SK-N-SH (cell line): ENCODE measurements around the gene EMP3. TPM values are rescaled to one million over a fixed set of nuclear protein-coding genes. Genes with fewer than 3 reads are reported as not detected.

Experiments
- CTCF ChIA-PET: fragments of 300-600, 350-600 bp; formaldehyde crosslinking; extraction: SDS; loops from one replicate; lab custom pipeline; 2021; lab: Yijun Ruan, JAX
- POLR2A ChIA-PET: fragments of 350-600 bp; sonication (Branson Sonifier 250); formaldehyde crosslinking; extraction: SDS; loops from one replicate; lab custom pipeline; 2020; ENCODE audit warnings: antibody characterized with exemption, inconsistent platforms; lab: Yijun Ruan, JAX
- DNase-seq: peaks from one replicate; pipeline ENCODE4 v3.0.0; 2012
- H2AFZ ChIP-seq: fragments of 200-600 bp; sonication (generic); 2 replicates; pipeline ENCODE4 v1.8.1; 2016; ENCODE audit warnings: antibody characterized with exemption, mild to moderate bottlenecking, low read depth
- H3F3A ChIP-seq: fragments of 200-600 bp; sonication (generic); replicated peaks from 2 replicates; pipeline ENCODE3; 2016; ENCODE audit warnings: antibody characterized with exemption, mild to moderate bottlenecking; ENCODE audit not compliant: insufficient read depth
- H3K27ac ChIP-seq, 2 experiments: fragments of 200-500 bp in 1 of 2; fragments of 200-600 bp in 1 of 2; sonication (Bioruptor generic) in 1 of 2; sonication (generic), shearing (Covaris generic) in 1 of 2; 2 replicates each; pipeline versions ENCODE4 v1.5.1 to v1.6.1; 2014 to 2016; ENCODE audit warnings: low read depth in 2 of 2, inconsistent platforms in 1 of 2, low read length in 1 of 2, mild to moderate bottlenecking in 1 of 2, mixed read lengths in 1 of 2
- H3K27me3 ChIP-seq: fragments of 200-600 bp; sonication (generic), shearing (Covaris generic); 2 replicates; pipeline ENCODE4 v1.6.1; 2016; ENCODE audit warnings: mixed run types; ENCODE audit not compliant: insufficient read depth
- H3K36me3 ChIP-seq, 2 experiments: fragments of 200-500 bp in 1 of 2; fragments of 200-600 bp in 1 of 2; sonication (Bioruptor generic) in 1 of 2; sonication (generic) in 1 of 2; replicated peaks in 1 of 2; 2 replicates each; pipeline versions ENCODE3 to v1.5.1; 2014 to 2016; ENCODE audit warnings: low read length in 1 of 2, mild to moderate bottlenecking in 1 of 2; ENCODE audit not compliant: insufficient read depth in 2 of 2, control insufficient read depth in 1 of 2
- H3K4me1 ChIP-seq, 2 experiments: fragments of 200-500 bp in 1 of 2; fragments of 200-600 bp in 1 of 2; sonication (Bioruptor generic) in 1 of 2; sonication (generic), shearing (Covaris generic) in 1 of 2; 2 replicates each; pipeline versions ENCODE4 v1.5.1 to v1.6.1; 2014 to 2016; ENCODE audit warnings: low read depth in 1 of 2, low read length in 1 of 2, mixed run types in 1 of 2; ENCODE audit not compliant: insufficient read depth in 2 of 2, control insufficient read depth in 1 of 2
- H3K4me2 ChIP-seq: fragments of 200-600 bp; sonication (generic), shearing (Covaris generic); 2 replicates; pipeline ENCODE4 v1.6.1; 2017; ENCODE audit warnings: mixed run types
- H3K4me3 ChIP-seq, 2 experiments: fragments of 200-500 bp in 1 of 2; fragments of 200-600 bp in 1 of 2; sonication (Bioruptor generic) in 1 of 2; sonication (generic), shearing (Covaris generic) in 1 of 2; 2 replicates each; pipeline versions ENCODE4 v1.5.1 to v1.8.1; 2014 to 2016; ENCODE audit warnings: low read depth in 2 of 2, inconsistent platforms in 1 of 2, low read length in 1 of 2, mild to moderate bottlenecking in 1 of 2, mixed read lengths in 1 of 2, moderate library complexity in 1 of 2
- H3K79me2 ChIP-seq: fragments of 200-600 bp; sonication (generic); 2 replicates; pipeline ENCODE4 v1.8.1; 2017; ENCODE audit warnings: mild to moderate bottlenecking; ENCODE audit not compliant: insufficient read depth
- H3K9ac ChIP-seq: fragments of 200-600 bp; sonication (generic); 2 replicates; pipeline ENCODE4 v1.6.1; 2017; ENCODE audit warnings: mixed run types
- H3K9me2 ChIP-seq: fragments of 200-600 bp; sonication (generic); 2 replicates; pipeline ENCODE4 v1.6.1; 2017; ENCODE audit warnings: mixed run types
- H3K9me3 ChIP-seq: fragments of 200-600 bp; sonication (generic); 2 replicates; pipeline ENCODE4 v1.6.1; 2017; ENCODE audit warnings: mixed run types, mild to moderate bottlenecking, moderate library complexity
- H4K20me1 ChIP-seq: fragments of 200-600 bp; sonication (generic); 2 replicates; pipeline ENCODE4 v1.6.1; 2017; ENCODE audit warnings: mild to moderate bottlenecking, mixed run types; ENCODE audit not compliant: insufficient read depth
- ELF1 ChIP-seq: IDR thresholded peaks from 2 replicates; pipeline ENCODE4 v1.4.0; 2012
- EZH2phosphoT487 ChIP-seq: fragments of 200-600 bp; sonication (generic); IDR thresholded peaks from 2 replicates; pipeline ENCODE4 v1.6.1; 2017; ENCODE audit warnings: low read depth, mixed run types, mild to moderate bottlenecking, antibody characterized with exemption, moderate library complexity, borderline replicate concordance
- FOSL2 ChIP-seq: IDR thresholded peaks from 2 replicates; pipeline ENCODE4 v1.4.0; 2012; ENCODE audit warnings: low read depth, mild to moderate bottlenecking, moderate library complexity, borderline replicate concordance
- FOXJ3 ChIP-seq: sonication (generic); formaldehyde crosslinking; IDR thresholded peaks from 2 replicates; pipeline ENCODE4 v1.5.1; 2020; ENCODE audit warnings: mild to moderate bottlenecking, missing genetic modification reagents
- FOXM1 ChIP-seq: IDR thresholded peaks from 2 replicates; pipeline ENCODE4 v1.4.0; 2012; ENCODE audit warnings: low read depth, mild to moderate bottlenecking
- GABPA ChIP-seq: IDR thresholded peaks from 2 replicates; pipeline ENCODE4 v1.4.0; 2012; ENCODE audit warnings: low read depth, mild to moderate bottlenecking
- MEF2A ChIP-seq: IDR thresholded peaks from 2 replicates; pipeline ENCODE4 v1.4.0; 2012; ENCODE audit warnings: low read depth, borderline replicate concordance
- MXI1 ChIP-seq: IDR thresholded peaks from 2 replicates; pipeline ENCODE4 v1.6.1; 2012; ENCODE audit warnings: mild to moderate bottlenecking, low read depth, low read length, improper control_type of control experiment
- NFIC ChIP-seq: IDR thresholded peaks from 2 replicates; pipeline ENCODE4 v1.4.0; 2012; ENCODE audit warnings: borderline replicate concordance
- NRF1 ChIP-seq: IDR thresholded peaks from 2 replicates; pipeline ENCODE4 v1.6.1; 2012; ENCODE audit warnings: low read depth, mild to moderate bottlenecking, low read length
- POLR2AphosphoS5 ChIP-seq: IDR thresholded peaks from 2 replicates; pipeline ENCODE4 v1.6.1; 2012; ENCODE audit warnings: low read depth, low read length
- RXRA ChIP-seq: IDR thresholded peaks from 2 replicates; pipeline ENCODE4 v1.4.0; 2012; ENCODE audit warnings: low read depth, mild to moderate bottlenecking, borderline replicate concordance
- SIN3A ChIP-seq: IDR thresholded peaks from 2 replicates; pipeline ENCODE4 v1.6.1; 2012; ENCODE audit warnings: low read depth, mild to moderate bottlenecking, low read length, moderate library complexity, borderline replicate concordance
- SMC3 ChIP-seq: IDR thresholded peaks from 2 replicates; pipeline ENCODE4 v1.6.1; 2012; ENCODE audit warnings: low read depth, low read length, improper control_type of control experiment
- TAF1 ChIP-seq: IDR thresholded peaks from 2 replicates; pipeline ENCODE4 v1.6.1; 2012; ENCODE audit warnings: low read depth, mild to moderate bottlenecking, low read length, moderate library complexity, borderline replicate concordance
- TCF12 ChIP-seq: IDR thresholded peaks from 2 replicates; pipeline ENCODE4 v1.4.0; 2012
- TEAD4 ChIP-seq: IDR thresholded peaks from 2 replicates; pipeline ENCODE4 v1.4.0; 2012; ENCODE audit warnings: mild to moderate bottlenecking, borderline replicate concordance; ENCODE audit not compliant: insufficient read depth
- WGBS: methylation state at CpG from one replicate; pipeline ENCODE4 v1.1.6; 2017; ENCODE audit warnings: low lambda C conversion rate; 5-methylcytosine and 5-hydroxymethylcytosine counted together
- polyA plus RNA-seq, 3 experiments: library from polyadenylated mRNA; depleted of rRNA; stranded (reverse); fragments of >200 nt; gene quantifications; 2 replicates each; pipeline ENCODE4 v1.2.3, GENCODE V29; 2012
- TF ChIP-seq, protein P1 (sequence below): fragments of 150-350 bp; IDR thresholded peaks from 2 replicates; pipeline ENCODE4 v1.6.1; 2017; ENCODE audit warnings: antibody characterized with exemption, low read length, low read depth, borderline replicate concordance
- TF ChIP-seq, protein P2 (sequence below): IDR thresholded peaks from 2 replicates; pipeline ENCODE4 v1.4.0; 2012; ENCODE audit warnings: low read depth, borderline replicate concordance
- TF ChIP-seq, protein P3 (sequence below): IDR thresholded peaks from 2 replicates; pipeline ENCODE4; 2012
- TF ChIP-seq, protein P4 (sequence below): IDR thresholded peaks from 2 replicates; pipeline ENCODE4 v1.4.0; 2012; ENCODE audit warnings: low read depth, borderline replicate concordance
- TF ChIP-seq, protein P5 (sequence below): fragments of 200-600 bp; sonication (generic); IDR thresholded peaks from 2 replicates; pipeline ENCODE4 v1.6.1; 2017; ENCODE audit warnings: antibody characterized with exemption, mild to moderate bottlenecking, moderate library complexity

Gene EMP3
- polyA plus RNA-seq, 1 of the 3 experiments (the other 2 are of a cell fraction): 263 TPM

DNA sequence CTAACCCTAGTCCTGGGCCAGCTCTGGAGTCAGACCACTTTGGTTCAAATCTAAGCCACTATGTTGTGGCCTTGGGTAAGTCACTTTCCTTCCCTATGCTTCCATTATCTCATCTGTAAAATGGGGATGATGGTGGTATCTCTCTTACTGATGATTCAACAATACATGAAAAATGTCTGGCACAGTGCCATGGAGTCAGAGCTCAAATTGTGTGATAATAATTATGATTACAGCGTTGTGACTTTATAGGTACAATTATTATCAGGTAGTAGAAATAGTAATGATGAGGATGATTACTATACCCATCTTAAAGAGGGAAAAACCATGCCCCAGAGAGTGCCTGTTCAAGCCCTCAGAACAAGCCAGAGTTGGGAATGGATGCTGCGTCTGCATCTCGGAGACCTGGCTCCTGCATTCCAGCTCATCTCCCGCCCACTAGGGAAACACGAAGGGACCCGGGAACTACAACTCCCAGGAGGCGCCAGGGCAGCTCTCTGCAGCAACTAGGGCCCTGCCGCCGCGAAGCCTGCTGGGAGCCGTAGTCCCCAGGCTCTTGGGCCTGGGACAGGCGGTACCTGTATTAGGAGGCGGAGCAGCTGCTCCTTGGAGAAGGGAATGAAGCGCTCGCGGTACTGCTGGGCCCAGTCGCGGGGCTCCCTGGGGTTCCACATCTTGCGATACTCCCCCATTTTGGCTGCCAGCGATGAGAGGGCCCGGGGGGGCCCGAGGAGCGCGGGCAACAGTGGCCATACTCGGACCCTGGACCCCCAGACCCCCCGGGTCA lies 37.6 kb downstream of the EMP3 start:
- no peaks in the 10 kb centered on the region for H3K9me2 ChIP-seq
- no peaks in the 10 kb centered on the region for H3K36me3 ChIP-seq
- 14% methylated on average over 7 of the region's 26 CpGs for WGBS
- H2AFZ ChIP-seq: peak overlapping the region; percentile 78
- H4K20me1 ChIP-seq: no peaks in the 10 kb centered on the region
- ChIA-PET POLR2A (interaction anchor here (0.5 to 2.1 kb wide), 6 partner anchors 9 to 260 kb away, joined by 3 to 11 read pairs (median 4); partner anchors contain the start of gene KDELR1), CTCF (interaction anchor here (0.5 to 3.4 kb wide), 7 partner anchors 9 to 84 kb away, joined by 3 to 14 read pairs (median 3); partner anchors contain the start of gene KDELR1)
- peak; percentile 88 for DNase-seq
- peak overlapping the region; percentile 98 for H3K4me2 ChIP-seq
- H3K4me1 ChIP-seq: peaks cover 4 to 12% of the 10 kb centered on the region in 2 experiments; a peak in 1 of 4 replicates
- H3K9ac ChIP-seq: peak overlapping the region; percentile 83
- no peaks in the 10 kb centered on the region for H3K9me3 ChIP-seq
- H3K27ac ChIP-seq: peak overlapping the region; percentile 74 to 85
- H3K79me2 ChIP-seq: no peaks in the 10 kb centered on the region
- peaks cover 4% of the 10 kb centered on the region for H3F3A ChIP-seq
- peak overlapping the region; percentile 62 to 80 for H3K4me3 ChIP-seq
- no peaks in the 10 kb centered on the region for H3K27me3 ChIP-seq
- TF ChIP-seq POLR2AphosphoS5 (peak; percentile 61; the same call in 1 of the 2 replicates), NRF1 (no peak), GABPA (peak; percentile 23; the same call in 1 of the 2 replicates), RXRA (no peak), FOXJ3 (CRISPR knock-in tag) (no peak), MEF2A (no peak), TAF1 (no peak), EZH2phosphoT487 (no peak), FOSL2 (no peak), SMC3 (no peak), SIN3A (peak; percentile 43; the same call in 1 of the 2 replicates), MXI1 (no peak), FOXM1 (no peak), NFIC (peak; percentile 14; the same call in 1 of the 2 replicates), TEAD4 (no peak), ELF1 (no peak), TCF12 (no peak)
- TF ChIP-seq, protein P1, sequence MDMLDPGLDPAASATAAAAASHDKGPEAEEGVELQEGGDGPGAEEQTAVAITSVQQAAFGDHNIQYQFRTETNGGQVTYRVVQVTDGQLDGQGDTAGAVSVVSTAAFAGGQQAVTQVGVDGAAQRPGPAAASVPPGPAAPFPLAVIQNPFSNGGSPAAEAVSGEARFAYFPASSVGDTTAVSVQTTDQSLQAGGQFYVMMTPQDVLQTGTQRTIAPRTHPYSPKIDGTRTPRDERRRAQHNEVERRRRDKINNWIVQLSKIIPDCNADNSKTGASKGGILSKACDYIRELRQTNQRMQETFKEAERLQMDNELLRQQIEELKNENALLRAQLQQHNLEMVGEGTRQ: no peak
- TF ChIP-seq, protein P2, sequence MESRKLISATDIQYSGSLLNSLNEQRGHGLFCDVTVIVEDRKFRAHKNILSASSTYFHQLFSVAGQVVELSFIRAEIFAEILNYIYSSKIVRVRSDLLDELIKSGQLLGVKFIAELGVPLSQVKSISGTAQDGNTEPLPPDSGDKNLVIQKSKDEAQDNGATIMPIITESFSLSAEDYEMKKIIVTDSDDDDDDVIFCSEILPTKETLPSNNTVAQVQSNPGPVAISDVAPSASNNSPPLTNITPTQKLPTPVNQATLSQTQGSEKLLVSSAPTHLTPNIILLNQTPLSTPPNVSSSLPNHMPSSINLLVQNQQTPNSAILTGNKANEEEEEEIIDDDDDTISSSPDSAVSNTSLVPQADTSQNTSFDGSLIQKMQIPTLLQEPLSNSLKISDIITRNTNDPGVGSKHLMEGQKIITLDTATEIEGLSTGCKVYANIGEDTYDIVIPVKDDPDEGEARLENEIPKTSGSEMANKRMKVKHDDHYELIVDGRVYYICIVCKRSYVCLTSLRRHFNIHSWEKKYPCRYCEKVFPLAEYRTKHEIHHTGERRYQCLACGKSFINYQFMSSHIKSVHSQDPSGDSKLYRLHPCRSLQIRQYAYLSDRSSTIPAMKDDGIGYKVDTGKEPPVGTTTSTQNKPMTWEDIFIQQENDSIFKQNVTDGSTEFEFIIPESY: peak; percentile 47; the same call in 1 of the 2 replicates
- TF ChIP-seq, protein P3, sequence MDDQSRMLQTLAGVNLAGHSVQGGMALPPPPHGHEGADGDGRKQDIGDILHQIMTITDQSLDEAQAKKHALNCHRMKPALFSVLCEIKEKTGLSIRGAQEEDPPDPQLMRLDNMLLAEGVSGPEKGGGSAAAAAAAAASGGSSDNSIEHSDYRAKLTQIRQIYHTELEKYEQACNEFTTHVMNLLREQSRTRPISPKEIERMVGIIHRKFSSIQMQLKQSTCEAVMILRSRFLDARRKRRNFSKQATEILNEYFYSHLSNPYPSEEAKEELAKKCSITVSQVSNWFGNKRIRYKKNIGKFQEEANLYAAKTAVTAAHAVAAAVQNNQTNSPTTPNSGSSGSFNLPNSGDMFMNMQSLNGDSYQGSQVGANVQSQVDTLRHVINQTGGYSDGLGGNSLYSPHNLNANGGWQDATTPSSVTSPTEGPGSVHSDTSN: no peak
- TF ChIP-seq, protein P4, sequence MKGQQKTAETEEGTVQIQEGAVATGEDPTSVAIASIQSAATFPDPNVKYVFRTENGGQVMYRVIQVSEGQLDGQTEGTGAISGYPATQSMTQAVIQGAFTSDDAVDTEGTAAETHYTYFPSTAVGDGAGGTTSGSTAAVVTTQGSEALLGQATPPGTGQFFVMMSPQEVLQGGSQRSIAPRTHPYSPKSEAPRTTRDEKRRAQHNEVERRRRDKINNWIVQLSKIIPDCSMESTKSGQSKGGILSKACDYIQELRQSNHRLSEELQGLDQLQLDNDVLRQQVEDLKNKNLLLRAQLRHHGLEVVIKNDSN: 0 out of 2 replicates have a peak, but pooled peaks have one; percentile 7
- TF ChIP-seq, protein P5, sequence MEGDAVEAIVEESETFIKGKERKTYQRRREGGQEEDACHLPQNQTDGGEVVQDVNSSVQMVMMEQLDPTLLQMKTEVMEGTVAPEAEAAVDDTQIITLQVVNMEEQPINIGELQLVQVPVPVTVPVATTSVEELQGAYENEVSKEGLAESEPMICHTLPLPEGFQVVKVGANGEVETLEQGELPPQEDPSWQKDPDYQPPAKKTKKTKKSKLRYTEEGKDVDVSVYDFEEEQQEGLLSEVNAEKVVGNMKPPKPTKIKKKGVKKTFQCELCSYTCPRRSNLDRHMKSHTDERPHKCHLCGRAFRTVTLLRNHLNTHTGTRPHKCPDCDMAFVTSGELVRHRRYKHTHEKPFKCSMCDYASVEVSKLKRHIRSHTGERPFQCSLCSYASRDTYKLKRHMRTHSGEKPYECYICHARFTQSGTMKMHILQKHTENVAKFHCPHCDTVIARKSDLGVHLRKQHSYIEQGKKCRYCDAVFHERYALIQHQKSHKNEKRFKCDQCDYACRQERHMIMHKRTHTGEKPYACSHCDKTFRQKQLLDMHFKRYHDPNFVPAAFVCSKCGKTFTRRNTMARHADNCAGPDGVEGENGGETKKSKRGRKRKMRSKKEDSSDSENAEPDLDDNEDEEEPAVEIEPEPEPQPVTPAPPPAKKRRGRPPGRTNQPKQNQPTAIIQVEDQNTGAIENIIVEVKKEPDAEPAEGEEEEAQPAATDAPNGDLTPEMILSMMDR: no peak
